CD4-positive, alpha-beta T cell (primary cell): ENCODE measurements around the gene CTSD. TPM values are rescaled to one million over a fixed set of nuclear protein-coding genes. Genes with fewer than 3 reads are reported as not detected.

Experiments
- ATAC-seq: fragments of 200-7000 bp; cut with Tn5 transposase; one replicate; pipeline ENCODE4 v1.10.0; 2022; ENCODE audit warnings: mild to moderate bottlenecking; ENCODE audit not compliant: poor library complexity
- CTCF ChIA-PET: fragments of 350-600 bp; sonication (Branson Sonifier 250); formaldehyde crosslinking; loops from one replicate; lab custom pipeline; 2021; ENCODE audit warnings: antibody characterized with exemption, inconsistent platforms; lab: Charles Lee
- POLR2A ChIA-PET: fragments of 350-600 bp; sonication (Branson Sonifier 250); formaldehyde crosslinking; loops from one replicate; lab custom pipeline; 2021; ENCODE audit warnings: antibody characterized with exemption, inconsistent platforms; lab: Charles Lee
- DNase-seq, 14 experiments: peaks; one replicate each; pipeline ENCODE4 v3.0.0-alpha.2; 2013 to 2020; ENCODE audit warnings: mixed read lengths in 2 of 14
- H3K27ac ChIP-seq, 2 donors: one replicate each; pipeline versions ENCODE4 v1.5.1 to v1.7.0; 2013; ENCODE audit warnings: low read length in 2 of 2, low read depth in 1 of 2, mild to moderate bottlenecking in 1 of 2
- H3K27me3 ChIP-seq, 2 experiments: 1 replicate in 1 of 2; 2 replicates in 1 of 2; pipeline versions ENCODE4 v1.6.1 to v1.7.0; 2013; ENCODE audit warnings: low read length in 2 of 2, control low read depth in 1 of 2, mild to moderate bottlenecking in 1 of 2, moderate library complexity in 1 of 2; ENCODE audit not compliant: insufficient read depth in 2 of 2, control insufficient read depth in 1 of 2
- H3K36me3 ChIP-seq: one replicate; pipeline ENCODE4 v1.6.1; 2013; ENCODE audit warnings: low read length, control low read depth; ENCODE audit not compliant: insufficient read depth
- H3K4me1 ChIP-seq: one replicate; pipeline ENCODE4 v1.6.1; 2013; ENCODE audit warnings: low read length, control low read depth; ENCODE audit not compliant: insufficient read depth
- H3K4me3 ChIP-seq: one replicate; pipeline ENCODE4 v1.5.1; 2013; ENCODE audit warnings: mild to moderate bottlenecking, low read length, moderate library complexity
- H3K9me3 ChIP-seq, 2 experiments: 1 replicate in 1 of 2; 2 replicates in 1 of 2; pipeline versions ENCODE4 v1.6.1 to v1.7.0; 2013; ENCODE audit warnings: low read length in 2 of 2, mild to moderate bottlenecking in 2 of 2, control low read depth in 1 of 2, moderate library complexity in 1 of 2; ENCODE audit not compliant: control insufficient read depth in 1 of 2, insufficient read depth in 1 of 2
- H3K27ac Mint-ChIP-seq: one replicate; pipeline ENCODE4 v1.8.0; 2020; ENCODE audit warnings: mixed read lengths
- H3K27me3 Mint-ChIP-seq: one replicate; pipeline ENCODE4 v1.8.0; 2021; ENCODE audit warnings: mixed read lengths
- H3K36me3 Mint-ChIP-seq: one replicate; pipeline ENCODE4 v1.8.0; 2021; ENCODE audit warnings: low read depth, mixed read lengths
- H3K4me1 Mint-ChIP-seq: one replicate; pipeline ENCODE4 v1.8.0; 2021; ENCODE audit warnings: low read depth, mixed read lengths
- H3K4me3 Mint-ChIP-seq: one replicate; pipeline ENCODE4 v1.8.0; 2020; ENCODE audit warnings: mild to moderate bottlenecking, mixed read lengths
- H3K9me3 Mint-ChIP-seq: one replicate; pipeline ENCODE4 v1.8.0; 2020; ENCODE audit warnings: mixed read lengths
- CTCF ChIP-seq: fragments of 200-600 bp; IDR thresholded peaks from one replicate; pipeline ENCODE4 v1.8.0; 2022; ENCODE audit warnings: antibody characterized with exemption, mild to moderate bottlenecking
- intact Hi-C, 2 experiments: fragments of 100-400 bp; cut with DNase I in 1 of 2; cut with micrococcal nuclease in 1 of 2; formaldehyde crosslinking; loops; one replicate each; pipeline versions ENCODE4 v1.15.1 to v1.9.0; 2023 to 2025; cut with DNase I, micrococcal nuclease
- total RNA-seq, 174 experiments: library from RNA in 2 of 174; stranded (reverse) in 2 of 174; gene quantifications; one replicate each; pipeline ENCODE4 v1.2.3 and lab custom pipeline; 2021 to 2026

The CTSD gene
- total RNA-seq, 2 experiments from 2014 or later: 63.3 to 71.3 TPM

GRCh38 chr11:1727861-1728260 lies 35.9 kb downstream of the CTSD start:
- H3K9me3 Mint-ChIP-seq: no peaks in the 10 kb centered on the region
- ChIA-PET POLR2A (no interaction called here), CTCF (interaction anchor here (0.8 kb wide), 1 partner anchor 34 kb away, joined by 3 read pairs; no protein-coding TSS in a partner anchor)
- H3K4me3 Mint-ChIP-seq: no peak overlapping the region
- H3K36me3 Mint-ChIP-seq: no peaks in the 10 kb centered on the region
- Histone ChIP-seq H3K9me3 (no peaks in the 10 kb centered on the region), H3K27ac (no peak overlapping the region), H3K4me3 (no peak overlapping the region), H3K4me1 (peaks cover 7% of the 10 kb centered on the region), H3K27me3 (peaks cover 9 to 21% of the 10 kb centered on the region in 2 experiments), H3K36me3 (no peaks in the 10 kb centered on the region)
- peaks cover 45% of the 10 kb centered on the region for H3K27me3 Mint-ChIP-seq
- TF ChIP-seq CTCF: no peak
- ATAC-seq: no peak
- DNase-seq: no peak
- no peak overlapping the region for H3K27ac Mint-ChIP-seq
- intact Hi-C loops: no loop called here
- peaks cover 17% of the 10 kb centered on the region for H3K4me1 Mint-ChIP-seq

GRCh38 chr11:1727096-1727690 lies 36.5 kb downstream of the CTSD start:
- H3K27ac Mint-ChIP-seq: no peak overlapping the region
- H3K27me3 ChIP-seq: peaks cover 9 to 19% of the 10 kb centered on the region in 2 experiments
- no peak overlapping the region for H3K27ac ChIP-seq
- CTCF ChIA-PET: no interaction called here
- peaks cover 7% of the 10 kb centered on the region for H3K4me1 ChIP-seq
- no peaks in the 10 kb centered on the region for H3K36me3 Mint-ChIP-seq
- H3K27me3 Mint-ChIP-seq: peaks cover 44% of the 10 kb centered on the region
- peaks cover 17% of the 10 kb centered on the region for H3K4me1 Mint-ChIP-seq
- H3K4me3 Mint-ChIP-seq: no peak overlapping the region
- no peak overlapping the region for H3K4me3 ChIP-seq
- intact Hi-C loops: no loop called here
- DNase-seq (no peak), ATAC-seq (no peak)
- H3K9me3 ChIP-seq: no peaks in the 10 kb centered on the region
- TF ChIP-seq CTCF: no peak
- POLR2A ChIA-PET: no interaction called here
- no peaks in the 10 kb centered on the region for H3K36me3 ChIP-seq
- no peaks in the 10 kb centered on the region for H3K9me3 Mint-ChIP-seq

- CTCF ChIA-PET: interaction anchor here (2.1 kb wide), 1 partner anchor 26 kb away, joined by 8 read pairs; no protein-coding TSS in a partner anchor
- POLR2A ChIA-PET: no interaction called here
- intact Hi-C loops: no loop called here
- DNase-seq (no peak), ATAC-seq (no peak)
- no peaks in the 10 kb centered on the region for H3K9me3 Mint-ChIP-seq
- H3K4me1 ChIP-seq: no peaks in the 10 kb centered on the region
- no peaks in the 10 kb centered on the region for H3K9me3 ChIP-seq
- H3K27me3 ChIP-seq: no peaks in the 10 kb centered on the region
- no peak overlapping the region for H3K4me3 ChIP-seq
- no peak overlapping the region for H3K27ac Mint-ChIP-seq
- H3K36me3 ChIP-seq: no peaks in the 10 kb centered on the region
- no peaks in the 10 kb centered on the region for H3K4me1 Mint-ChIP-seq
- no peak overlapping the region for H3K27ac ChIP-seq
- no peak overlapping the region for H3K4me3 Mint-ChIP-seq
- H3K36me3 Mint-ChIP-seq: no peaks in the 10 kb centered on the region
- TF ChIP-seq CTCF: no peak
- peaks cover 4% of the 10 kb centered on the region for H3K27me3 Mint-ChIP-seq
Observed at GRCh38 chr11:1719781-1720180, 43.9 kb downstream of the CTSD start.
